K562 (cell line): Measurements from ENCODE around the gene PITPNM3. TPM values are rescaled to one million over a fixed set of nuclear protein-coding genes. Genes with fewer than 3 reads are reported as not detected.

ENCODE experiments used
- ATAC-seq: fragments of 200-7000 bp; cut with Tn5 transposase; 3 replicates; pipeline ENCODE4 v1.9.1; 2020; ENCODE audit warnings: moderate library complexity
- BruUV-seq: library from RNA; stranded (reverse); fragments of 400-500 nt; replicated peaks from 2 replicates; lab custom pipeline; 2021; lab: Mats Ljungman, UMichigan
- CTCF ChIA-PET: fragments of 300-600 bp; formaldehyde crosslinking; extraction: SDS; loops from one replicate; lab custom pipeline; 2021; ENCODE audit warnings: low intra/inter-chr PET ratio; lab: Yijun Ruan, JAX
- POLR2A ChIA-PET: fragments of 300-600, 350-650 bp; sonication (Branson Sonifier 250); formaldehyde crosslinking; extraction: SDS; loops from one replicate; lab custom pipeline; 2021; ENCODE audit warnings: antibody characterized with exemption, inconsistent platforms; lab: Yijun Ruan, JAX
- DNase-seq, 4 experiments: peaks; one replicate each; pipeline versions ENCODE4 v3.0.0 to v3.0.0-alpha.2; 2011 to 2018; ENCODE audit warnings: low spot score in 3 of 4, mixed read lengths in 3 of 4; ENCODE audit errors: extremely low read depth in 1 of 4
- FAIRE-seq: peaks from 2 replicates; lab custom pipeline; 2011; peaks lifted over from hg19 to GRCh38; lab: Jason Lieb, UNC
- H2AFZ ChIP-seq: 2 replicates; pipeline ENCODE4 v1.6.0; 2011; ENCODE audit warnings: low read depth, low read length, control low read depth, inconsistent platforms
- H3K27ac ChIP-seq: fragments of 200-600 bp; 3 replicates; pipeline ENCODE4 v1.8.0; 2011; ENCODE audit warnings: low read depth, mild to moderate bottlenecking, control low read depth, inconsistent platforms, low read length, moderate library complexity, mixed read lengths; ENCODE audit errors: extremely low read depth
- H3K27me3 ChIP-seq, 2 experiments: fragments of 300-600 bp in 1 of 2; 2 replicates in 1 of 2; 3 replicates in 1 of 2; pipeline versions ENCODE4 v1.6.0 to v1.8.0; 2011; ENCODE audit warnings: inconsistent platforms in 2 of 2, low read length in 2 of 2, mild to moderate bottlenecking in 1 of 2, mixed read lengths in 1 of 2, moderate library complexity in 1 of 2; ENCODE audit not compliant: control insufficient read depth in 2 of 2, insufficient read depth in 2 of 2
- H3K36me3 ChIP-seq: fragments of 300-600 bp; 3 replicates; pipeline ENCODE4 v1.8.0; 2011; ENCODE audit warnings: mild to moderate bottlenecking, low read length, inconsistent platforms; ENCODE audit not compliant: control insufficient read depth, insufficient read depth
- H3K4me1 ChIP-seq, 2 experiments: fragments of 200-600 bp in 1 of 2; replicated peaks in 1 of 2; 2 replicates in 1 of 2; 3 replicates in 1 of 2; pipeline versions ENCODE4 v1.5.1 to v1.8.0; 2011; ENCODE audit warnings: inconsistent platforms in 2 of 2, low read length in 2 of 2, mild to moderate bottlenecking in 1 of 2, mixed read lengths in 1 of 2, moderate library complexity in 1 of 2; ENCODE audit not compliant: control insufficient read depth in 2 of 2, insufficient read depth in 2 of 2
- H3K4me2 ChIP-seq: 2 replicates; pipeline ENCODE4 v1.6.1; 2011; ENCODE audit warnings: low read length, control low read depth, inconsistent platforms, mixed read lengths; ENCODE audit not compliant: insufficient read depth
- H3K4me3 ChIP-seq: fragments of 200-600 bp; sonication (generic), shearing (Covaris generic); 2 replicates; pipeline ENCODE4 v1.5.1; 2016; ENCODE audit warnings: control low read depth, inconsistent platforms
- H3K79me2 ChIP-seq: fragments of 200-600 bp; 3 replicates; pipeline ENCODE4 v1.8.0; 2011; ENCODE audit warnings: low read length, inconsistent platforms; ENCODE audit not compliant: control insufficient read depth, insufficient read depth
- H3K9ac ChIP-seq, 2 experiments: 2 replicates each; pipeline versions ENCODE4 v1.6.0 to v1.6.1; 2011; ENCODE audit warnings: low read depth in 2 of 2, low read length in 2 of 2, control low read depth in 1 of 2, inconsistent platforms in 1 of 2, mild to moderate bottlenecking in 1 of 2, mixed read lengths in 1 of 2; ENCODE audit not compliant: insufficient read depth in 1 of 2
- H3K9me1 ChIP-seq: one replicate; pipeline ENCODE4 v1.6.0; 2011; ENCODE audit warnings: inconsistent platforms, mild to moderate bottlenecking, low read length, moderate library complexity; ENCODE audit not compliant: control insufficient read depth, insufficient read depth
- H3K9me3 ChIP-seq: replicated peaks from 2 replicates; pipeline ENCODE4 v1.5.1; 2011; ENCODE audit warnings: low read depth, low read length, inconsistent platforms; ENCODE audit not compliant: control insufficient read depth, insufficient read depth
- H4K20me1 ChIP-seq: replicated peaks from 2 replicates; pipeline ENCODE4 v1.6.1; 2011; ENCODE audit warnings: low read length, inconsistent platforms, mixed read lengths; ENCODE audit not compliant: control insufficient read depth, insufficient read depth
- CREBBP ChIP-seq: IDR thresholded peaks from one replicate; pipeline ENCODE4 v1.6.1; 2012; ENCODE audit warnings: low read depth, mild to moderate bottlenecking, control low read depth, inconsistent platforms, low read length
- HNRNPLL ChIP-seq: fragments of 200-400 bp; formaldehyde crosslinking; IDR thresholded peaks from 2 replicates; pipeline ENCODE4 v1.6.1; 2017; ENCODE audit warnings: low read length, low read depth, mild to moderate bottlenecking; ENCODE audit not compliant: poor library complexity, severe bottlenecking
- ZNF133 ChIP-seq: fragments of 250-450 bp; sonication (Bioruptor Pico); IDR thresholded peaks from 2 replicates; pipeline ENCODE4 v1.4.0; 2020; ENCODE audit warnings: mild to moderate bottlenecking
- ZNF3 ChIP-seq: fragments of 250-450 bp; sonication (Bioruptor Pico); IDR thresholded peaks from 2 replicates; pipeline ENCODE4 v1.5.0; 2021; ENCODE audit warnings: mild to moderate bottlenecking, moderate library complexity
- ZNF408 ChIP-seq: fragments of 250-450 bp; sonication (Bioruptor Pico); IDR thresholded peaks from 2 replicates; pipeline ENCODE4 v1.4.0; 2020; ENCODE audit warnings: low read depth, mild to moderate bottlenecking, moderate library complexity
- WGBS: fragments of 100-300 bp; shearing (Covaris generic); methylation state at CpG from one replicate; pipeline ENCODE4 v1.1.6; 2016; ENCODE audit warnings: low coverage, mixed read lengths; ENCODE audit not compliant: insufficient coverage; ENCODE audit errors: missing lambda C conversion rate; 5-methylcytosine and 5-hydroxymethylcytosine counted together
- in situ Hi-C: fragments of 300-500 bp; cut with MboI; formaldehyde crosslinking; loops from 4 replicates; pipeline ENCODE4 v1.15.0; 2018; ENCODE audit warnings: inconsistent platforms, mixed read lengths
- intact Hi-C: fragments of 100-400 bp; cut with micrococcal nuclease; formaldehyde crosslinking; loops from 2 replicates; pipeline ENCODE4 v1.14.2; 2022
- polyA plus RNA-seq, 8 experiments: library from polyadenylated mRNA; depleted of rRNA in 4 of 8; stranded (reverse) in 5 of 8; unstranded in 3 of 8; fragments of >200 nt; fragmentation: Nextera tagmentation in 2 of 8; fragmentation: Illumina TruSeq in 1 of 8; extraction: Ambion mirVana in 2 of 8; extraction: Trizol in 1 of 8; gene quantifications; 2 replicates each; pipeline versions ENCODE4 v1.2.1 to v1.2.3, GENCODE V29; 2011 to 2014; ENCODE audit warnings: inconsistent platforms in 1 of 8, missing spikeins in 1 of 8
- total RNA-seq, 7 experiments: library from RNA; depleted of rRNA in 6 of 7; stranded (reverse); fragments of >200 nt in 6 of 7; fragmentation: Illumina TruSeq in 2 of 7; extraction: Trizol in 2 of 7; gene quantifications; 2 replicates each; pipeline versions ENCODE4 v1.2.1 to v1.2.3, GENCODE V29; 2011 to 2021; ENCODE audit warnings: low replicate concordance in 1 of 7
- TF ChIP-seq, protein P1 (sequence below): fragments of 450-650 bp; formaldehyde crosslinking; IDR thresholded peaks from 2 replicates; pipeline ENCODE4 v1.4.0; 2022; ENCODE audit warnings: mild to moderate bottlenecking, moderate library complexity
- TF ChIP-seq, protein P2 (sequence below): fragments of 450-650 bp; formaldehyde crosslinking; IDR thresholded peaks from 2 replicates; pipeline ENCODE4 v1.4.0; 2020; ENCODE audit warnings: mild to moderate bottlenecking, moderate library complexity
- TF ChIP-seq, protein P3 (sequence below), 2 experiments: IDR thresholded peaks; 2 replicates each; pipeline ENCODE4 v1.6.1; 2011; ENCODE audit warnings: borderline replicate concordance in 1 of 2, control low read depth in 1 of 2, low read depth in 1 of 2, low read length in 1 of 2, mild to moderate bottlenecking in 1 of 2, mixed read lengths in 1 of 2, moderate library complexity in 1 of 2; ENCODE audit not compliant: insufficient read depth in 1 of 2, insufficient read length in 1 of 2, poor library complexity in 1 of 2, severe bottlenecking in 1 of 2; ENCODE audit errors: extremely low read depth in 1 of 2
- TF ChIP-seq, protein P4 (sequence below): sonication (generic); formaldehyde crosslinking; IDR thresholded peaks from 2 replicates; pipeline ENCODE4 v1.8.0; 2023; ENCODE audit warnings: mild to moderate bottlenecking, missing genetic modification reagents
- TF ChIP-seq, protein P5 (sequence below), 2 experiments: IDR thresholded peaks; 2 replicates each; pipeline ENCODE4 v1.6.1; 2012; ENCODE audit warnings: improper control_type of control experiment in 2 of 2, low read depth in 2 of 2, low read length in 2 of 2, borderline replicate concordance in 1 of 2

The PITPNM3 gene
- total and polyA plus RNA-seq, 9 of the 15 experiments (the other 6 are each of a cell fraction or from before 2014, with no cell fraction given), result 0.14 to 0.38 (median 0.22) TPM; not detected in 2

DNA sequence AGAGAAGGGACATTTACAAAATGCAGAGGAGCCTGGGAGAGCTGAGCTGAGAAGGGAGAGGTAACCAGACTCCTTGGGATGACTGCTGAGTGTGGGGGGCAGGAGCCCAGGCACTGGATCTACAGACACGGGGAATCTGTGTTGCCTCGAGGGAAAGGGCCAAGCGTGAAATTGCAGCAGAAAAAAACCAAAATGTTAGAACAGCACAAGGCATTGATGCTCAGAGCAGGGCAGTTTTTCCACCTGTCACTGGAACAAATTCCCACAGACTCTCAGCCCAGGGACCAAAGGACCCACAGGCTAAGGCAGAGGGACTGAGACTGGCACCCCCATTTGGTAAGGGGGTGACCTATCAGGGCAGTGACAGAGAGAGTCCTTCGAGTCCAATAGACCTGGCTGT, 2.0 kb downstream of the PITPNM3 start:
- in situ Hi-C loops (no loop called here), intact Hi-C loops (no loop called here)
- no peaks in the 10 kb centered on the region for H3K79me2 ChIP-seq
- FAIRE-seq, result no peak
- peaks cover 4% of the 10 kb centered on the region; the same call in 1 of the 2 replicates for H4K20me1 ChIP-seq
- H3K36me3 ChIP-seq, result no peaks in the 10 kb centered on the region
- H3K9me1 ChIP-seq, result no peaks in the 10 kb centered on the region
- H3K9me3 ChIP-seq, result no peaks in the 10 kb centered on the region
- peaks cover 13 to 28% of the 10 kb centered on the region in 2 experiments; a peak in 4 of 5 replicates for H3K27me3 ChIP-seq
- DNase-seq, result no peak
- H3K4me1 ChIP-seq, result peaks cover 0 to 14% of the 10 kb centered on the region in 2 experiments; a peak in 3 of 5 replicates
- 9% methylated on average over 3 of the region's 4 CpGs for WGBS
- no peak overlapping the region for H3K4me2 ChIP-seq
- ATAC-seq, result no peak
- H3K9ac ChIP-seq, result no peak overlapping the region
- POLR2A ChIA-PET, result no interaction called here
- no TSS peak for BruUV-seq
- CTCF ChIA-PET, result no interaction called here
- H3K27ac ChIP-seq, result no peak overlapping the region
- H3K4me3 ChIP-seq, result no peak overlapping the region
- H2AFZ ChIP-seq, result no peak overlapping the region
- TF ChIP-seq, protein P1, sequence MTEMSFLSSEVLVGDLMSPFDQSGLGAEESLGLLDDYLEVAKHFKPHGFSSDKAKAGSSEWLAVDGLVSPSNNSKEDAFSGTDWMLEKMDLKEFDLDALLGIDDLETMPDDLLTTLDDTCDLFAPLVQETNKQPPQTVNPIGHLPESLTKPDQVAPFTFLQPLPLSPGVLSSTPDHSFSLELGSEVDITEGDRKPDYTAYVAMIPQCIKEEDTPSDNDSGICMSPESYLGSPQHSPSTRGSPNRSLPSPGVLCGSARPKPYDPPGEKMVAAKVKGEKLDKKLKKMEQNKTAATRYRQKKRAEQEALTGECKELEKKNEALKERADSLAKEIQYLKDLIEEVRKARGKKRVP (CRISPR knock-in tag), result no peak
- TF ChIP-seq, protein P2, sequence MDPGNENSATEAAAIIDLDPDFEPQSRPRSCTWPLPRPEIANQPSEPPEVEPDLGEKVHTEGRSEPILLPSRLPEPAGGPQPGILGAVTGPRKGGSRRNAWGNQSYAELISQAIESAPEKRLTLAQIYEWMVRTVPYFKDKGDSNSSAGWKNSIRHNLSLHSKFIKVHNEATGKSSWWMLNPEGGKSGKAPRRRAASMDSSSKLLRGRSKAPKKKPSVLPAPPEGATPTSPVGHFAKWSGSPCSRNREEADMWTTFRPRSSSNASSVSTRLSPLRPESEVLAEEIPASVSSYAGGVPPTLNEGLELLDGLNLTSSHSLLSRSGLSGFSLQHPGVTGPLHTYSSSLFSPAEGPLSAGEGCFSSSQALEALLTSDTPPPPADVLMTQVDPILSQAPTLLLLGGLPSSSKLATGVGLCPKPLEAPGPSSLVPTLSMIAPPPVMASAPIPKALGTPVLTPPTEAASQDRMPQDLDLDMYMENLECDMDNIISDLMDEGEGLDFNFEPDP, result no peak
- TF ChIP-seq, protein P3, sequence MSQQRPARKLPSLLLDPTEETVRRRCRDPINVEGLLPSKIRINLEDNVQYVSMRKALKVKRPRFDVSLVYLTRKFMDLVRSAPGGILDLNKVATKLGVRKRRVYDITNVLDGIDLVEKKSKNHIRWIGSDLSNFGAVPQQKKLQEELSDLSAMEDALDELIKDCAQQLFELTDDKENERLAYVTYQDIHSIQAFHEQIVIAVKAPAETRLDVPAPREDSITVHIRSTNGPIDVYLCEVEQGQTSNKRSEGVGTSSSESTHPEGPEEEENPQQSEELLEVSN (IDR thresholded peaks at IDR 0.05; ENCODE audit: borderline replicate concordance in 1 of 2, extremely low read depth in 1 of 2, insufficient read depth in 1 of 2, insufficient read length in 1 of 2, low read depth in 1 of 2, low read length in 1 of 2, poor library complexity in 1 of 2, severe bottlenecking in 1 of 2), result no peak
- TF ChIP-seq, protein P4, sequence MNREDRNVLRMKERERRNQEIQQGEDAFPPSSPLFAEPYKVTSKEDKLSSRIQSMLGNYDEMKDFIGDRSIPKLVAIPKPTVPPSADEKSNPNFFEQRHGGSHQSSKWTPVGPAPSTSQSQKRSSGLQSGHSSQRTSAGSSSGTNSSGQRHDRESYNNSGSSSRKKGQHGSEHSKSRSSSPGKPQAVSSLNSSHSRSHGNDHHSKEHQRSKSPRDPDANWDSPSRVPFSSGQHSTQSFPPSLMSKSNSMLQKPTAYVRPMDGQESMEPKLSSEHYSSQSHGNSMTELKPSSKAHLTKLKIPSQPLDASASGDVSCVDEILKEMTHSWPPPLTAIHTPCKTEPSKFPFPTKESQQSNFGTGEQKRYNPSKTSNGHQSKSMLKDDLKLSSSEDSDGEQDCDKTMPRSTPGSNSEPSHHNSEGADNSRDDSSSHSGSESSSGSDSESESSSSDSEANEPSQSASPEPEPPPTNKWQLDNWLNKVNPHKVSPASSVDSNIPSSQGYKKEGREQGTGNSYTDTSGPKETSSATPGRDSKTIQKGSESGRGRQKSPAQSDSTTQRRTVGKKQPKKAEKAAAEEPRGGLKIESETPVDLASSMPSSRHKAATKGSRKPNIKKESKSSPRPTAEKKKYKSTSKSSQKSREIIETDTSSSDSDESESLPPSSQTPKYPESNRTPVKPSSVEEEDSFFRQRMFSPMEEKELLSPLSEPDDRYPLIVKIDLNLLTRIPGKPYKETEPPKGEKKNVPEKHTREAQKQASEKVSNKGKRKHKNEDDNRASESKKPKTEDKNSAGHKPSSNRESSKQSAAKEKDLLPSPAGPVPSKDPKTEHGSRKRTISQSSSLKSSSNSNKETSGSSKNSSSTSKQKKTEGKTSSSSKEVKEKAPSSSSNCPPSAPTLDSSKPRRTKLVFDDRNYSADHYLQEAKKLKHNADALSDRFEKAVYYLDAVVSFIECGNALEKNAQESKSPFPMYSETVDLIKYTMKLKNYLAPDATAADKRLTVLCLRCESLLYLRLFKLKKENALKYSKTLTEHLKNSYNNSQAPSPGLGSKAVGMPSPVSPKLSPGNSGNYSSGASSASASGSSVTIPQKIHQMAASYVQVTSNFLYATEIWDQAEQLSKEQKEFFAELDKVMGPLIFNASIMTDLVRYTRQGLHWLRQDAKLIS (CRISPR knock-in tag), result no peak
- no peak for TF ChIP-seq ZNF133 (CRISPR knock-in tag)
- TF ChIP-seq ZNF3 (CRISPR knock-in tag), result no peak
- no peak for TF ChIP-seq CREBBP
- no peak for TF ChIP-seq HNRNPLL
- TF ChIP-seq, protein P5, sequence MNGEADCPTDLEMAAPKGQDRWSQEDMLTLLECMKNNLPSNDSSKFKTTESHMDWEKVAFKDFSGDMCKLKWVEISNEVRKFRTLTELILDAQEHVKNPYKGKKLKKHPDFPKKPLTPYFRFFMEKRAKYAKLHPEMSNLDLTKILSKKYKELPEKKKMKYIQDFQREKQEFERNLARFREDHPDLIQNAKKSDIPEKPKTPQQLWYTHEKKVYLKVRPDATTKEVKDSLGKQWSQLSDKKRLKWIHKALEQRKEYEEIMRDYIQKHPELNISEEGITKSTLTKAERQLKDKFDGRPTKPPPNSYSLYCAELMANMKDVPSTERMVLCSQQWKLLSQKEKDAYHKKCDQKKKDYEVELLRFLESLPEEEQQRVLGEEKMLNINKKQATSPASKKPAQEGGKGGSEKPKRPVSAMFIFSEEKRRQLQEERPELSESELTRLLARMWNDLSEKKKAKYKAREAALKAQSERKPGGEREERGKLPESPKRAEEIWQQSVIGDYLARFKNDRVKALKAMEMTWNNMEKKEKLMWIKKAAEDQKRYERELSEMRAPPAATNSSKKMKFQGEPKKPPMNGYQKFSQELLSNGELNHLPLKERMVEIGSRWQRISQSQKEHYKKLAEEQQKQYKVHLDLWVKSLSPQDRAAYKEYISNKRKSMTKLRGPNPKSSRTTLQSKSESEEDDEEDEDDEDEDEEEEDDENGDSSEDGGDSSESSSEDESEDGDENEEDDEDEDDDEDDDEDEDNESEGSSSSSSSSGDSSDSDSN (IDR thresholded peaks at IDR 0.05; ENCODE audit: borderline replicate concordance in 1 of 2, low read depth in 2 of 2, low read length in 2 of 2), result no peak
- TF ChIP-seq ZNF408 (CRISPR knock-in tag), result no peak
